Measurements from ENCODE around the gene RAB14.

Gene RAB14

DNA sequence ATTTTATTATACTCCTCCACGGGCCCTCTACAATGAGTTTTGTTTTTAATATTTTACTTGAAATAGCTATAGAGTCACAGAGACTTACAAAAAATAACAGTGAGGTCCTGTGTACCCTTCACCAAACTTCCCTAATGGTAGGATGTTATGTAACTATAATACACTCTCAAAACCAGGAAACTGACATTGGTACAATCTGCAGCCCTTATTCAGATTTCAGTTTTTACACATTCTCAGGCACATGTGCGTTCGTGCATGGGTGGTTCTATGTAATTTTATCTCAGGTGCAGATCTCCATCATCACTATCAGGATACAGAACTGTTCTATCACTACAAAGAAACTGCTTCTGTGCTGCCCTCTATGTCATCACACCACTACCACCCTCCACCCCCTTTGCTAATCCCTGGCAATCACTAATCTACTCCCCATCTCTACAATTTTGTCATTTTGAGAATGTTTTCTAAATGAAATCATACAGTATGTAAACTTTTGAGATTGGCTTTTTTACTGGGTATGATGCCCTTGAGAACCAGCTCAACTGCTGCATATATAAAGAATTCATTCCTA, 16.4 kb downstream of the RAB14 start:
- H3K4me3 ChIP-seq (ENCODE audit: low read length), result peak overlapping the region; percentile 42
- peaks cover 92% of the 10 kb centered on the region for H3K79me2 ChIP-seq (ENCODE audit: control insufficient read depth, low read length)
- TF ChIP-seq EZH2phosphoT487 (IDR thresholded peaks at IDR 0.05; ENCODE audit: borderline replicate concordance, low read length), result no peak
- TF ChIP-seq, protein P1, sequence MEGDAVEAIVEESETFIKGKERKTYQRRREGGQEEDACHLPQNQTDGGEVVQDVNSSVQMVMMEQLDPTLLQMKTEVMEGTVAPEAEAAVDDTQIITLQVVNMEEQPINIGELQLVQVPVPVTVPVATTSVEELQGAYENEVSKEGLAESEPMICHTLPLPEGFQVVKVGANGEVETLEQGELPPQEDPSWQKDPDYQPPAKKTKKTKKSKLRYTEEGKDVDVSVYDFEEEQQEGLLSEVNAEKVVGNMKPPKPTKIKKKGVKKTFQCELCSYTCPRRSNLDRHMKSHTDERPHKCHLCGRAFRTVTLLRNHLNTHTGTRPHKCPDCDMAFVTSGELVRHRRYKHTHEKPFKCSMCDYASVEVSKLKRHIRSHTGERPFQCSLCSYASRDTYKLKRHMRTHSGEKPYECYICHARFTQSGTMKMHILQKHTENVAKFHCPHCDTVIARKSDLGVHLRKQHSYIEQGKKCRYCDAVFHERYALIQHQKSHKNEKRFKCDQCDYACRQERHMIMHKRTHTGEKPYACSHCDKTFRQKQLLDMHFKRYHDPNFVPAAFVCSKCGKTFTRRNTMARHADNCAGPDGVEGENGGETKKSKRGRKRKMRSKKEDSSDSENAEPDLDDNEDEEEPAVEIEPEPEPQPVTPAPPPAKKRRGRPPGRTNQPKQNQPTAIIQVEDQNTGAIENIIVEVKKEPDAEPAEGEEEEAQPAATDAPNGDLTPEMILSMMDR (IDR thresholded peaks at IDR 0.05; ENCODE audit: low read depth, low read length, poor library complexity, severe bottlenecking), result peak; percentile 43
- peak overlapping the region; percentile 81 for H3K4me2 ChIP-seq (ENCODE audit: low read length)
- no peaks in the 10 kb centered on the region for H4K20me1 ChIP-seq (ENCODE audit: control insufficient read depth, insufficient read depth, low read depth, low read length)
- no peaks in the 10 kb centered on the region for H3K27me3 ChIP-seq (ENCODE audit: control insufficient read depth, low read length)
- H3K9me2 ChIP-seq (replicated peaks; ENCODE audit: control insufficient read depth, low read length), result no peaks in the 10 kb centered on the region
- peaks cover 78% of the 10 kb centered on the region for H3K4me1 ChIP-seq (ENCODE audit: control insufficient read depth, low read length)
- peak overlapping the region; percentile 80 for H3K27ac ChIP-seq (ENCODE audit: low read depth, low read length)
- no peaks in the 10 kb centered on the region for H3K9me3 ChIP-seq (ENCODE audit: control insufficient read depth, insufficient read depth, low read length)
- H3K36me3 ChIP-seq (ENCODE audit: control insufficient read depth, low read length), result peaks cover 93% of the 10 kb centered on the region
- H3F3A ChIP-seq (ENCODE audit: control insufficient read depth, insufficient read depth), result peaks cover 51% of the 10 kb centered on the region

DNA sequence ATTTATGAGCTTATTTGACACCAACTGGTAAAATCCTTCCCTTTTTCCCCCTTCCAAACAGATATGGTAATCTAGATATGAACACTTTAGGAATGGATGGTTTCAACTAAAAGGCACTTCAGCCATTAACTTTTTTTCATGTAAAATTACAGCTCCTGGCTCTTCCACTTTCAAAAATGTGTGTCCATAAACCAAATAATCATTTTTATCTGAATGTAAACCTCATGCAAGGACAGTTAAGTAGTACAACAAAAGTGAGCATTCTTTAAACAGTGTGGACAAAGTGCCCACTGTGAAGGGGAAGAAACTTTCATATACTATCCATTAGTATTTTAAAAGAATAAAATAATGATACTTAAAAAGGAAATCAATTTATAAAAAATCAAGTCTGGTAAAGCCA, 17.2 kb downstream of the RAB14 start:
- Histone ChIP-seq H3K36me3 (ENCODE audit: control insufficient read depth, low read length) (peaks cover 93% of the 10 kb centered on the region), H3K9me3 (ENCODE audit: control insufficient read depth, insufficient read depth, low read length) (no peaks in the 10 kb centered on the region), H4K20me1 (ENCODE audit: control insufficient read depth, insufficient read depth, low read depth, low read length) (no peaks in the 10 kb centered on the region), H3K4me1 (ENCODE audit: control insufficient read depth, low read length) (peaks cover 74% of the 10 kb centered on the region), H3K9me2 (replicated peaks; ENCODE audit: control insufficient read depth, low read length) (no peaks in the 10 kb centered on the region), H3K27me3 (ENCODE audit: control insufficient read depth, low read length) (no peaks in the 10 kb centered on the region), H3K4me2 (ENCODE audit: low read length) (peak overlapping the region; percentile 81), H3K4me3 (ENCODE audit: low read length) (0 out of 2 replicates have a peak overlapping the region, but pooled peaks have one; percentile 58), H3K79me2 (ENCODE audit: control insufficient read depth, low read length) (peaks cover 89% of the 10 kb centered on the region), H3K27ac (ENCODE audit: low read depth, low read length) (peak overlapping the region; percentile 80), H3F3A (ENCODE audit: control insufficient read depth, insufficient read depth) (peaks cover 55% of the 10 kb centered on the region)
- TF ChIP-seq, protein P1 (IDR thresholded peaks at IDR 0.05; ENCODE audit: low read depth, low read length, poor library complexity, severe bottlenecking), result no peak
- no peak for TF ChIP-seq EZH2phosphoT487 (IDR thresholded peaks at IDR 0.05; ENCODE audit: borderline replicate concordance, low read length)

DNA sequence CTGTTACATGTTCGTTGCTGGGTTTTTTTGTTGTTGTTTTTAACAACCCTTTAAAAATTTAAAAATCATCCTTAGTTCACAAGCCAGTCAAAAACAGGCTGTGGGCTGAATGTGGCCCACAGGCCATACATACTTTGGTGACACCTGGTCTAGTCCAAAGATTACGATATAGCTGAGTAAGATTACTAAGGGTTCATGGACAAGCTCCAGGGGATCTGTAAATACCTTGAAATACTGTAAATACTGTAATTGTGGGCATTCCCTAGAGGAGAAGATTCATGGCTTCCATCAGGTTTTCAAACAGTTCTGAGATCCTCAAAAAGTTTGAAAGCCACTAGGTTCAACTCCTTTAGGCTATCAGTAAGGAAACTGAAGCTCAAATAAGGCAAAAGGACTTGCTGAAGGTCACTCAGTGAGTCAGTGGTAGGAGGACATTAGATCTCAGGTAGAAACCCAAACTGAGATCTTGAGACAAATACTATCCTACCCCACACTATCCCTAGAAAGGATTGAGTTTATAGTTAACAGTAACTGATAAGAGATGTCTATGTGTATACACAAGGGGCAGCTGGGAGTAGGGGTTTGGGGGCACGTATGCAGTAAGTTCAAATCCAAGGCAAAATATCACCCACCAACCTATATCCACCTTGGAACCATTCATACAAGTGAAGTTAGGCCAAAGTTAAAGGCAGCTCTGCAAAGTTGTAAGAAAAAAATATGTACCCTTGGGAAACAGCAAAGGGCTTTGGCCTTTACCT, 17.8 kb downstream of the RAB14 start:
- H3K79me2 ChIP-seq (ENCODE audit: control insufficient read depth, low read length), result peaks cover 82% of the 10 kb centered on the region
- no peaks in the 10 kb centered on the region for H4K20me1 ChIP-seq (ENCODE audit: control insufficient read depth, insufficient read depth, low read depth, low read length)
- H3K9me3 ChIP-seq (ENCODE audit: control insufficient read depth, insufficient read depth, low read length), result no peaks in the 10 kb centered on the region
- no peaks in the 10 kb centered on the region for H3K9me2 ChIP-seq (replicated peaks; ENCODE audit: control insufficient read depth, low read length)
- peak overlapping the region; percentile 80 for H3K27ac ChIP-seq (ENCODE audit: low read depth, low read length)
- TF ChIP-seq, protein P1 (IDR thresholded peaks at IDR 0.05; ENCODE audit: low read depth, low read length, poor library complexity, severe bottlenecking), result no peak
- TF ChIP-seq EZH2phosphoT487 (IDR thresholded peaks at IDR 0.05; ENCODE audit: borderline replicate concordance, low read length), result no peak
- no peaks in the 10 kb centered on the region for H3K27me3 ChIP-seq (ENCODE audit: control insufficient read depth, low read length)
- peak overlapping the region; percentile 81 for H3K4me2 ChIP-seq (ENCODE audit: low read length)
- peaks cover 68% of the 10 kb centered on the region for H3K4me1 ChIP-seq (ENCODE audit: control insufficient read depth, low read length)
- H3K36me3 ChIP-seq (ENCODE audit: control insufficient read depth, low read length), result peaks cover 93% of the 10 kb centered on the region
- H3F3A ChIP-seq (ENCODE audit: control insufficient read depth, insufficient read depth), result peaks cover 60% of the 10 kb centered on the region
- H3K4me3 ChIP-seq (ENCODE audit: low read length), result peak overlapping the region; percentile 58

Measured in DOHH2 (cell line).